ENCODE measurements around the gene F2RL2. TPM values are rescaled to one million over a fixed set of nuclear protein-coding genes. Genes with fewer than 3 reads are reported as not detected.

F2RL2 gene
- total RNA-seq, 4 donors from 2014 or later = 0.79 to 1.9 (median 1.0) TPM

- no peaks in the 10 kb centered on the region for H3K9me3 ChIP-seq
- TF ChIP-seq POLR2A (IDR thresholded peaks at IDR 0.05) (no peak), CTCF (IDR thresholded peaks at IDR 0.05) (no peak), POLR2AphosphoS5 (IDR thresholded peaks at IDR 0.05) (no peak), EP300 (IDR thresholded peaks at IDR 0.05) (no peak)
- no peak overlapping the region for H3K27ac ChIP-seq
- no peaks in the 10 kb centered on the region for H3K36me3 ChIP-seq
- 88% methylated on average over 2 of the region's 2 CpGs for WGBS
- no peaks in the 10 kb centered on the region for H3K4me1 ChIP-seq
- no peak for DNase-seq (ENCODE audit: low spot score in 2 of 2)
- H3K4me3 ChIP-seq = no peak overlapping the region
- H3K27me3 ChIP-seq = no peaks in the 10 kb centered on the region
Observed at GRCh38 chr5:76637490-76637889, 14.3 kb upstream of the F2RL2 start.

GRCh38 chr5:76634661-76635060 lies 11.5 kb upstream of the F2RL2 start:
- no peak for DNase-seq (ENCODE audit: low spot score in 2 of 2)
- TF ChIP-seq POLR2AphosphoS5 (IDR thresholded peaks at IDR 0.05) (no peak), EP300 (IDR thresholded peaks at IDR 0.05) (no peak), POLR2A (IDR thresholded peaks at IDR 0.05) (no peak), CTCF (IDR thresholded peaks at IDR 0.05) (no peak)
- 97% methylated on average over 4 of the region's 4 CpGs for WGBS
- no peaks in the 10 kb centered on the region for H3K9me3 ChIP-seq
- H3K27ac ChIP-seq = no peak overlapping the region
- no peaks in the 10 kb centered on the region for H3K36me3 ChIP-seq
- H3K4me1 ChIP-seq = no peaks in the 10 kb centered on the region
- no peaks in the 10 kb centered on the region for H3K27me3 ChIP-seq
- H3K4me3 ChIP-seq = no peak overlapping the region

DNA sequence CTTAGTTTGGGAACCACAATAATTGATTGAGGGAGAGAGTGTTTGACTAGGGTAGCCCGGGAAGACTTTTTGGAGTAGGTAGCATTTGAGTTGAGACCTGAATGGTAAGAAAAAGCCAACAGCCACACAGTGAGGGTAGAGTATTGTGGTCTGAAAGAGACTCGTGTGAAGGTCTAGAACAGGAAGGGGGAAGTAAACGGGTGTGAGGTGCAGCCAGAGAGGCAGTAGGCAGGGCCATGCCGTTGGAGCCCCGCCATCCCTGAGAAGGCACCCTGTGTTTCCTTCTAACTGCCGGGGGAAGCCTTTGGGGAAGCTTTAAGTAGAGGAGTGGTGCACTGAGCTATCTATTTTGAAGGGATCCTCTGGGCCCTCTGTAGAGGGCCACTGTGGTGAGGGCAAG lies 3.5 kb upstream of the F2RL2 start:
- TF ChIP-seq POLR2A (IDR thresholded peaks at IDR 0.05) = no peak
- no peak for TF ChIP-seq POLR2AphosphoS5 (IDR thresholded peaks at IDR 0.05)
- TF ChIP-seq EP300 (IDR thresholded peaks at IDR 0.05) = no peak
- no peak for TF ChIP-seq CTCF (IDR thresholded peaks at IDR 0.05)
- no peak overlapping the region for H3K4me3 ChIP-seq
- H3K27me3 ChIP-seq = no peaks in the 10 kb centered on the region
- DNase-seq (ENCODE audit: low spot score in 2 of 2) = no peak
- no peaks in the 10 kb centered on the region for H3K36me3 ChIP-seq
- WGBS = 79% methylated on average over 6 of the region's 6 CpGs
- H3K4me1 ChIP-seq = no peaks in the 10 kb centered on the region
- no peaks in the 10 kb centered on the region for H3K9me3 ChIP-seq
- no peak overlapping the region for H3K27ac ChIP-seq

GRCh38 chr5:76625087-76625815 lies 2.0 kb upstream of the F2RL2 start:
- no peak for TF ChIP-seq EP300 (IDR thresholded peaks at IDR 0.05)
- no peak for TF ChIP-seq POLR2AphosphoS5 (IDR thresholded peaks at IDR 0.05)
- no peak for TF ChIP-seq POLR2A (IDR thresholded peaks at IDR 0.05)
- TF ChIP-seq CTCF (IDR thresholded peaks at IDR 0.05) = no peak
- Histone ChIP-seq H3K27me3 (no peaks in the 10 kb centered on the region), H3K4me3 (no peak overlapping the region), H3K9me3 (no peaks in the 10 kb centered on the region), H3K4me1 (no peaks in the 10 kb centered on the region), H3K27ac (no peak overlapping the region), H3K36me3 (no peaks in the 10 kb centered on the region)
- 64% methylated on average over 8 of the region's 8 CpGs for WGBS
- no peak for DNase-seq (ENCODE audit: low spot score in 2 of 2)

GRCh38 chr5:76622076-76622475 lies 1.1 kb downstream of the F2RL2 start:
- H3K4me3 ChIP-seq = no peak overlapping the region

More at GRCh38 chr5:76622076-76622475, 1.1 kb downstream of the F2RL2 start:
- Histone ChIP-seq H3K27ac (no peak overlapping the region), H3K27me3 (no peaks in the 10 kb centered on the region), H3K36me3 (no peaks in the 10 kb centered on the region), H3K9me3 (no peaks in the 10 kb centered on the region), H3K4me1 (no peaks in the 10 kb centered on the region)
- DNase-seq (ENCODE audit: low spot score in 2 of 2) = no peak
- 76% methylated on average over 5 of the region's 5 CpGs for WGBS
- no peak for TF ChIP-seq POLR2AphosphoS5 (IDR thresholded peaks at IDR 0.05)
- no peak for TF ChIP-seq POLR2A (IDR thresholded peaks at IDR 0.05)
- TF ChIP-seq CTCF (IDR thresholded peaks at IDR 0.05) = no peak
- no peak for TF ChIP-seq EP300 (IDR thresholded peaks at IDR 0.05)
